ENCODE measurements around the gene USP17L20.
"Not testable (repeated sequence)": the region's sequence is repeated elsewhere in the genome, so short reads cannot be mapped to it uniquely, and the experiment has no call there.

The USP17L20 gene

GRCh38 chr4:9267319-9267718, 9.4 kb downstream of the USP17L20 start, which contains the start of gene USP17L22:
Gene USP17L22 (plus strand): TSS chr4:9267619. CDS start chr4:9267619, 0 bp downstream.
- H3K9ac ChIP-seq (ENCODE audit: insufficient read length); DNase-seq (ENCODE audit: low read depth, low spot score); H3K4me3 ChIP-seq; H3K9me3 ChIP-seq (ENCODE audit: low read depth, low read length); H3K36me3 ChIP-seq (ENCODE audit: insufficient read depth, low read length); H3K27ac ChIP-seq: not testable (repeated sequence)

- H3K27ac ChIP-seq; DNase-seq (ENCODE audit: low read depth, low spot score); H3K9me3 ChIP-seq (ENCODE audit: low read depth, low read length); H3K4me3 ChIP-seq; H3K9ac ChIP-seq (ENCODE audit: insufficient read length); H3K36me3 ChIP-seq (ENCODE audit: insufficient read depth, low read length): not testable (repeated sequence)
Measured at GRCh38 chr4:9271719-9272118, 13.8 kb downstream of the USP17L20 start.

Measured in SK-N-MC (cell line).